HG03060 (cell line): ENCODE measurements around the gene GABPB2.

Experiments
- ATAC-seq: cut with Tn5 transposase; IDR thresholded peaks from one replicate; pipeline ENCODE4 v1.9.1; 2021; ENCODE audit warnings: low read depth, moderate number of reproducible peaks; ENCODE audit not compliant: unreplicated experiment

The GABPB2 gene

DNA sequence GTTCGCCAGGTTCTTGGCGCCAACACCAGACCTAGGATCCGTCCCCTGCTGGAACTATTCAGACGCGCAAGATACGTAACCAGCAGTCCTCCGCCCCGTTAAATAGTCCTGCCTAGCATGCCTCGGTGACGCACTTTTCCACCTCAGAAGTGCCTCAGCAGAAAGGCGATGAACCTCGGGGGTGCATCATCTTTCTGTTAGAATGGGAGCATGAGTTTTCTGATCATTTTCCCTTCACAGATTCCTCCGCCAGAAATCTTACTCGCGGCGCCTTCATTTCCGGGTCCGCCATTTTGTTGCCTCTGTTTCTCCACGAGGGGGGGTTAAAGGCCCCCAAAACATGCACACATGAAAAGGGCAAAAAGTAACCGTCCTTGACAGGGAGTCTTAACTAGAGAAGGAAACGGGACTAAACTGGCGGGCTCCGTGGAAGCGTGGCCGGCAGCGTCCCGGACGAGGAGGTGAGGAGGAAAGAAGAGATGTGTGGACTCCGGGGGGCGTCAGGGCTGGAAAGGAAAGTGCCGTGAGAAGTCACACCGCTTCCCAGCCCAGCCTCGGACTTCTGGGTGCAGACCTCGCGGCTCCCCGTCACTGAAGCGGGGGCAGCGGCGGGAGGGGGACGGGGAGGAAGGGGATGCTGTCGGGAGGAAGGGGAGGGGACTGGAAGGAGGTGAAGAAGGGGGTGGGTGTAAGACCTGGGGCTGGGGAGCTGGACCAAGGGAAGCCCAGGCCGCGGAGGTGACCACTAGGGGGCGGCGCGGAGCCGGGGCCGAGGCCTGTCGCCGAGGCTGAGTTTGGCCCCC is at the start of gene GABPB2:
GABPB2 (plus strand) TSS at position 288 of the 803 bp plus-strand sequence. CDS start 17,429 bp downstream, outside the sequence.
- peak; percentile 56 for ATAC-seq

DNA sequence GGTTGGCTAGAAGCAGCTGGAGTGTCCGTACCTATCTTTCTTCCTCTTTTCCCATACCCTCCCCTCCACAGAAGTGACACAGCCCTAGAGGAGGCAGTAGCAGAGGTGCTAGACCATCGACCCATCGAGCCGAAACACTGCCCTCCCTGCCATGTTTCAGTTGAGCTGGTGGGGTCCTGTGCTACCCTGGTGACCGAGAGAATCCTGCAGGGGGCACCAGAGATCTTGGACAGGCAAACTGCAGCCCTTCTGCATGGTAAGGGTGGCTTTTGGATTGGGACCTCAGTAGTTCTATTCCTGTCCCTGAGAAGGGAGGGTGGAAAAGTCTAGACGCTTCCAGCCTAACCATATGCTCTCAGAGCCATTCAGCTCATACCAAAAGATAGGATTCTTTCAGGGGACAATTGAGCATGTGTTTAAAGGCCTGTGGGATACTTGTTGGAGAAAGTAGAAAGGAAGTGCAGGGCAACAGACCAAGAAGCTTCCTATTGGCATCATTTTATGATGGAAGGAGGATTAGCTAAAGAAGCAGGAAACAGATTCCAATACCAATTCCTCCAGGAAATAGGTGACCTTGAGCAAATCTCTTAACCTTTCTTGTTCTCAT is 45.9 kb upstream of the GABPB2 start:
- no peak for ATAC-seq

DNA sequence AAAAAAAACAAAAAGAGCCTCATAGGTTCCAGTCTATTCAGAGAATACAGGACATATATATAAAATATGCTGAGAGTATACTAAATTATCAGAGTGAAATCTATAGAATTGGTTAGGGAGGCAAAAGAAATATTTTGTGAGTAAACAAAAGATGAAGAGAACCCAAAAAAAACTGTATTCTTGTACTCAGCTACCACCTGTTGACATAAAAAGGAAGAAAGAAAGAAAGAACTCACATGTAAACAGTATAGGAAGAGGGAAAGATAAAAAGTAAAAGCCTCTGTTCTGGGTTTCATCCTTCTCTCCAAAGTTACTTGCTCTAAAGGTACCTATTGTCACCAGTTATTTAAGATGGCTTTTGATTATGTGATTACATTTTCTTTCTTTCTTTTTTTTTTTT is 44.1 kb upstream of the GABPB2 start:
- ATAC-seq = no peak

DNA sequence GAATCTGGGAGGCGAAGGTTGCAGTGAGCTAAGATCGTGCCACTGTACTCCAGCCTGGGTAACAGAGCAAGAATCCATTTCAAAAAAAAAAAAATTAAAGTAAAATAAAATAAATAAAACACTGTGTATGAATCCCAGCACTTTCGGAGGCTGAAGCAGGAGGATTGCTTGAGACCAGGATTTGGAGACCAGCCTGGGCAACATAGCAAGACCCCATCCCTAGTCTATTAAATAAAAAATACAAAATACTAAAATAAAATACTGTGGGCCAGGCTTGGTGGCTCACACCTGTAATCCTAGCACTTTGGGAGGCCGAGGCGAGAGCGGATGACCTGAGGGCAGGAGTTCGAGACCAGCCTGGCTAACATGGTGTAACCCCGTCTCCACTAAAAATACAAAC is 38.4 kb upstream of the GABPB2 start:
- no peak for ATAC-seq

DNA sequence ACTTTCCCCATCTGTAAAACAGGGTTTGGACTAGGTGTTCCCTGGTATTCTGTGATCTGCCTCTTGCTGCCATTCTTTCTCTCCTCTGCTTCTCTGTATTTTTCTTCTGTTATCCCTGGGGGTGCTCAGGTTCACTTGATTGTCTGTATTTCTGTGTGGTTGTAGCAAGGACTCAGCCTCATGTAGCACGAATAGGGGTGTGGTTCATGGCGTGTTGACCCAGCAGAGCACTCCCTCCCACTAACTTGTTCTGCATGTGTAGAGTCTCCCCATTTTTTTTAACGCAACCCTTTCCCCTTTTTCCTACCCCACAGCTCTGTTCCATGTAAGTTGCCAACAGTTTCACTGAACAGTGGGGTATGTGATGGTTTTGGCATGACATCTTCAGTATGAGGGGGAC is 35.4 kb upstream of the GABPB2 start:
- ATAC-seq = no peak

DNA sequence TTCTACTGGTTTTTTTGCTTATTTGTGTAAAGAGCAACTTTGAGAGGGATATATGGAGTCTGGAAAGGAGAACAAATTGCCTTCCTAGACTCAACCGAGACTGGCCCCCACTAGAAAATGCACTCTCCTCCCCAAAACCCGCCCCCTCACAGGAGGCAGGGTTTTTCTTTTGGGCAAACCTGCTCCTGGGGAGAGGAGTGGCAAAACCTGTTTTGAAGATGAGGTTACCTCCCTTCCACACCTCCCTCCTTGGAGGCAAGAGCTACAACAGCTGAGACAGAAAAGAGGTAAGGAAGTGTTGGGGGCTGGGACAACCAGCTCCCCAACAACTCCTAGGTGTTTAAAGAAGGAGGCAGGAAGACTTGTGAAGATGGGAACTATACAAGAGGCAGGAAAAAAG is 34.2 kb upstream of the GABPB2 start, which contains the start of gene BNIPL:
BNIPL (plus strand) TSS at position 231 of the 400 bp plus-strand sequence; CDS start at position 371, 140 bp downstream.
- no peak for ATAC-seq

DNA sequence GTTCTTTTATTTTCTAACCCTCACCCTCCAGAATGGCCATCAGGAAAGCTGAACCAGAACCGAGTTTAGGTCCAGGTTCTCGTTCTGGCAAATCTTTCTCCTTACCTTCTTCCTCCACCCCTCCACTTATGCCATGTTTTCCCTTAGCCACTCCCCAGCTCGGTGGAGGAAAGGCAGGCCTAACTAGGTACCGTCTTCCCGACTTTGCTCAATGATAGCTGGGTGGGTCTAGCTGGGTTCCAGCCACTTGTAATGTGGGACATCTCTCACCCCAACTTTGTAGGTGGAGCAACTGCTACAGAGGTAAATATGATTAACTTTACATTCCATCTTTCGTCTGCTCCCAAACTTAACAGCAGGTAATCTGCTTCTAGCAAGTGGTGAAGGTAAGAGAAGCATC is 33.5 kb upstream of the GABPB2 start:
- no peak for ATAC-seq

DNA sequence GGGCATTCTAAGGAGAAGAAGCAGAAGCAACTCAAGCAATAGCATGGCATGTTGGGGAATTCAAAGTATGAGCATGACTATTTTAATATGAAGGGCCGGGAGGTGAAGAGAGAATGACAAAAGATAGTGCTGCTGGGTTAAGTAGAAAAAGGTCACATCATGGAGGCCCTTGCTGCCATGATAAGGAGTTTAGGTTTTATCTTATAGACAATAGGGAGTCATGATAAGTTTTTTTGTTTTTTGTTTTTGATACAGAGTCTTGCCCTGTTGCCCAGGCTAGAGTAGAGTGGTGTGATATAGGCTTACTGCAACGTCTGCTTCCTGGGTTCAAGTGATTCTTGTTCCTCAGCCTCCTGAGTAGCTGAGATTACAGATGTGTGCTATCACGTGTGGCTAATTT is 31.0 kb upstream of the GABPB2 start:
- ATAC-seq = no peak

DNA sequence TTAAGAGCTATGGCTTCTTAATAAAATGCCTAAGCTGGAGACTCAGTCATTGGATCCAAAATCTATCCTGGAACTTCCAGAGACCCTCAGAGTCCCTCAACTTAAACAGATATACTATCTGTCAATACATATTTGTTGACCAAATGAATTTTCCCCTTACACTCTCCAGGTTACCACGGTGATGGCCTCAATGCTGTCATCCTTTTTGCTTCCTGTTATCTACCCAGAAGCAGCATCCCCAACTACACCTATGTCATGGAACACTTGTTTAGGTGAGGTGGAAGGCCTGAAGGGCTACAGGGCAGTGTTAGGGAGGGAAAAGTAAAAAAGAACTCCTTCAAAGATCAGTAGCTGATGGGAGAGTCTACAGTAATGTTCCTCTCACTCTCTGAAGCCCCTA is 27.4 kb upstream of the GABPB2 start:
- no peak for ATAC-seq

DNA sequence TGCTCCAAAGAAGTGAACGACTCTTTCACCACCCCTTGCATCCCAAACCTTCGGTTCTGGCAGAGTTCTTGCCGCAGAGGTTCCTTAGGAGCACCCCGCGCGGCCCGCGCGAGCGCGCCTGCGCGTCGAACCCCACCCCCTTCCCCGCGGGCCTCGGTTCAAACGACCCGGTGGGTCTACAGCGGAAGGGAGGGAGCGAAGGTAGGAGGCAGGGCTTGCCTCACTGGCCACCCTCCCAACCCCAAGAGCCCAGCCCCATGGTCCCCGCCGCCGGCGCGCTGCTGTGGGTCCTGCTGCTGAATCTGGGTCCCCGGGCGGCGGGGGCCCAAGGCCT is 23.0 kb upstream of the GABPB2 start, which contains the start of gene C1orf56:
C1orf56 (plus strand) TSS at position 161 of the 334 bp plus-strand sequence; CDS start at position 258, 97 bp downstream.
- ATAC-seq = no peak

DNA sequence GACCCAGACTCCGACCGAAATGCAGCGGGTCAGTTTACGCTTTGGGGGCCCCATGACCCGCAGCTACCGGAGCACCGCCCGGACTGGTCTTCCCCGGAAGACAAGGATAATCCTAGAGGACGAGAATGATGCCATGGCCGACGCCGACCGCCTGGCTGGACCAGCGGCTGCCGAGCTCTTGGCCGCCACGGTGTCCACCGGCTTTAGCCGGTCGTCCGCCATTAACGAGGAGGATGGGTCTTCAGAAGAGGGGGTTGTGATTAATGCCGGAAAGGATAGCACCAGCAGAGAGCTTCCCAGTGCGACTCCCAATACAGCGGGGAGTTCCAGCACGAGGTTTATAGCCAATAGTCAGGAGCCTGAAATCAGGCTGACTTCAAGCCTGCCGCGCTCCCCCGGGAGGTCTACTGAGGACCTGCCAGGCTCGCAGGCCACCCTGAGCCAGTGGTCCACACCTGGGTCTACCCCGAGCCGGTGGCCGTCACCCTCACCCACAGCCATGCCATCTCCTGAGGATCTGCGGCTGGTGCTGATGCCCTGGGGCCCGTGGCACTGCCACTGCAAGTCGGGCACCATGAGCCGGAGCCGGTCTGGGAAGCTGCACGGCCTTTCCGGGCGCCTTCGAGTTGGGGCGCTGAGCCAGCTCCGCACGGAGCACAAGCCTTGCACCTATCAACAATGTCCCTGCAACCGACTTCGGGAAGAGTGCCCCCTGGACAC is 22.5 kb upstream of the GABPB2 start:
- no peak for ATAC-seq

DNA sequence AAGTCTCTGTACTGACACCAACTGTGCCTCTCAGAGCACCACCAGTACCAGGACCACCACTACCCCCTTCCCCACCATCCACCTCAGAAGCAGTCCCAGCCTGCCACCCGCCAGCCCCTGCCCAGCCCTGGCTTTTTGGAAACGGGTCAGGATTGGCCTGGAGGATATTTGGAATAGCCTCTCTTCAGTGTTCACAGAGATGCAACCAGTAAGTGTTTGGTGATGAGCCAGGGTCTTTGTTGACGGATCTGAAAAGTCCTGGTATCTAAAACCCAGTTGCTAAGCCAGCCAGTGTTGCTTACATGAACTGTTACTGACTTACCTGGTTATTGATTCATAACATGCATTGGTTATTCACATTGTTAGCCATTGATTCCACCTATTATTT is 21.9 kb upstream of the GABPB2 start:
- ATAC-seq = no peak

DNA sequence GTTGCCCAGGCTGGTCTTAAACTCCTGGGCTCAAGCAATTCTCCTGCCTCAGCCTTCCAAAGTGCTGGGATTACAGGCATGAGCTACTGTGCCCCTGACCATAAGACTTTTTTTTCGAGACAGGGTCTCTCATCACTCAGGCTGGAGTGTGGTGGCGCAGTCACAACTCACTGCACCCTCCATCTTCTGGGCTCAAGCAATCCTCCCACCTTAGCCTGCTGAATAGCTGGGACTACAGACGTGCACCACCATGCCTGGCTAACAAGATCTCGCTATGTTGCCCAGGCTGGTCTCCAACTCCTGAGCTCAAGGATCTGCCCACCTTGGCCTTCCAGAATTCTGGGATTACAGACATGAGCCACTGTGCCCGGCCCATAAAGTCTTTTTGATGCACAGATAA is 21.1 kb upstream of the GABPB2 start:
- no peak for ATAC-seq

DNA sequence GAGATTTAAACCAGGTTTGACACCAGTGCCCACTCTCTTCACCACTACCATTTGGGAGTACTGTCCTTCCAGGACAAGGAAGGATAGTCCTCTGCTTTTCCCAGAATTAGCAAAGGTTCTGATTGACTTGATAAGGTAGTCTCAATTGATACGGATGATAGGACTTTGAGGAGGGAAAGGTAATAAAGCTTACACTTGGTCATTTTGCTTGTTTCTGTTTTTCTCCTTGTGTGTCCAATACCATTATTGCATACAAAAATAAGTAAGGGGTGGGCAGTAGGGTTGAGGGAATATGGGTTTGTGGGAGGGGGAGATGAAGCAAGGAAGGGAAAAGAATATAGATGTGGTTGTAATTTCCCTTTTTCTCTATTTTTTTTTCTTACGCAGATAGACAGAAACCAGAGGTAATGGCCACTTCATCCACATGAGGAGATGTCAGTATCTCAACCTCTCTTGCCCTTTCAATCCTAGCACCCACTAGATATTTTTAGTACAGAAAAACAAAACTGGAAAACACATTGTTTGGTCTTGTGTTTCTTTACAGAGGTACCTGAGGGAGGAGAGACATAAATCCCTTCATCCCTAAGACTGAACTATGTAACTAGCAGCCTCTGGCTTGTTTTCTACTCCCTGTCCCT is 20.4 kb upstream of the GABPB2 start:
- no peak for ATAC-seq

DNA sequence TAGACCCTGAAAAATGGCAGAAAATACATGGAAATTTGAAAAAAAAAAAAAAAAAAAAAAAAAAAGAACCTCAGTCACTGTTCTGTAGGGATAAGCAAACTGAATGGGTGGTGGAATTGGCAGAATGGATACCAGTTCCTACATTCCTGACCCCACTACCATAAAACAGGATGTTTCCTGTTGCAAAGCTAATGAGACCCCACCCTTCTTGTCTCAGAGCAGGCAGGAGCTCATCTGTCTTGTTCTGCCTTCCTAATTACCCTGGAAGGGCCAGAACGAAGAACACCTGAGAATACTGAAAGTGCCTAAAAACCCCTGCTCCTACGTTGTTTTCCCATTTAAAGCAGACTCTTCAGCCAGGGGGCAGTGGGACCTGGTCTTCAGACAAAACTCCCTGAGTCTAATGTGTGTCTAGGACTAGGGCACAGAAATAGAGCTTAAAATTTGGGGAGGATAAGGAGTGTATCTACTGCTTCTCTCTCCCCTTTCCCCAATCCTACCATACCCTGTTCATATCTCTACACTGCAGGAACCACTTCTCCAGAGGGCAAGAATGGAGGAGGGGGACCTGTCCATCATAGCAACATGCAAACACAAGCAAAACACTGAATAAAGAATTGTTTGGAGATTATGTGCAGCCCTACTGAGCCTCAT is 19.1 kb upstream of the GABPB2 start:
- no peak for ATAC-seq

DNA sequence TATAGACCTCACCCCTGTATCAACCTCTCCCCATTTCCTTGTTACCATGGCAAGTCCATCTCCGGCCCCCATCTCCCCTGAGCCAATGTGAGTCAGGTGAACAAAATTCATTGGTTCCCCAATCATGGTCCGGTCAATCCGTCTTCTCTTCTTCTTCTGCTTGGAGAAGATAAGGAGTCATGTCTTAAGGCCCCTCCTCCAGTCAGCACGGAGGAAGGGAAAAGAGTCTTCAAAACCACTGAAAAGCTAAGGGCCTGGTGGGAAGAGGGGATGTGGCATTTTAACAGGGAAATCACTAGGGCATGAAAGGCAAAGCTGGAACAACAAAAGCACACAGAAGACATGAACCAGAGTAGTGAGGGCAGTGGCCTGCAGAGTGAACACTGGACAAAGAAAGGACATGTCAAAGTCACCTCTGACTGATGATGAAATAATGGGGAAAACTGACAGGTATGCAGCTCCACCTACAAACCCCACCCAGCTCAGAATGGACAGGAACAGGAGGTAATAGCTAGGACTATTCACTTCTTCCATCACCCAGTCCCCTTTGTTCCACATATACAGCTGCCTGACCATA is 15.5 kb upstream of the GABPB2 start:
- no peak for ATAC-seq

DNA sequence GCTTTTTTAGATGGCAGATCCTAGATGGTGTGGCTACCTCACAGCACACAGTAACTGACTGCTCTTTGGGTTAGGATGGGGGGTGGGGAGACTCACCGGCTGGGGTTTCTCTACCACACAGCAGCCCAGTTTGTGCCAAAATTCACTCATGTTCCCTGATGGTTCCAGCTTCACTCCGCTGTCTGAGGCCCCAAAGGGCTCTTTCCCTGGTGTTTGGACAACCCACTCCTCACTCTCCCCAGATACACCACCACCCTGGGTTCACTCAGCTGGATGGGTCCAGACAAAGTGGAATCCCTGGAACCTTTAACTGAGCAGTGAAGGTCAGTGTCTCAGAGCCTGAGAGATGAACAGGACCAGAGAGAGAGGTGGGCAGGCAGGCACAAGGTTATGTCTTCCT is 15.0 kb upstream of the GABPB2 start:
- no peak for ATAC-seq

DNA sequence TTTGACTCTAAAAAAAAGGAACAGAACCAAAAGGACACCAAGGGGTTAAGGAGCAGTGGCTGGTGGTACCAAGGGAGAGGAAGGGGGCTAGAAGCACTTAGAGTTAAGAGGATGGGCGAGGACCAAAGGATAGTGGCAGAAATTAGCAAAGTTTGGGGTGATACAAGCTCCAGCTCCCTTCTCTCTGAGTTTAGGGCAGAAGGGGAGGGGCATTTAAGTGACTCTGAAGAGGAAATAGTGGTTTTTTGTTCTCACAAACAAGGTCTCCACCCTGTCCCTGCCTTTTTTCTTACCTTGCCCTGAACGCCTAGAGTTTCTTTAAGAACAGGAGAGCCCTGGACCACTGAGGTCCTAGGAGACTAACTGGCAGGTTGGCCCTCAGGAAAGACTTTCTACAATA is 14.4 kb upstream of the GABPB2 start:
- no peak for ATAC-seq

DNA sequence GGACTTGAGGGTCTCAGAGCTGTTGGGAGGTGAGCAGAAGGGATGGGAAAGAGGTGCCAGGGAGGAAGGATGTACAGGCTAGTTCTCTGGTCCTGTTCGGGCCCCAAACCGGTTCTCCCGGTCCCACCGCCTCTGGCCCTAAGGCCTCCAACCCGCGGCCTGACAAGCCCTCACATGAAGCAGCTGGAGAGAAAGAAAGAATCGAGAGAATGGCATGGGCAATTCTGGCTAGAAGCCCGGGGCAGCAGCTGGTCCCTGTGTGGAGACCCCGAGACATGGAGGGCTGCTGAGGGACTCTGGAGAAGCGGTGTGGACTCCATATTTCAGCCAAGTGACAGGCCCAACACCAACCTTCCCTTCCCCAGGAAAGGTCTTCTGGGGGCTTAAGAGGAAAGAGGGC is 11.9 kb upstream of the GABPB2 start:
- no peak for ATAC-seq
